Nephron progenitor cell (in vitro differentiated cells): ENCODE results near the gene ALDH1B1.
"Not testable (repeated sequence)": the region's sequence is repeated elsewhere in the genome, so short reads cannot be mapped to it uniquely, and the experiment has no call there.

Experiments
- DNase-seq: peaks from one replicate; pipeline ENCODE4 v3.0.0; 2021
- H3K27ac Mint-ChIP-seq: 2 replicates; pipeline ENCODE4 v1.8.0; 2021; ENCODE audit warnings: mild to moderate bottlenecking, moderate library complexity, mixed read lengths
- H3K27me3 Mint-ChIP-seq: 2 replicates; pipeline ENCODE4 v1.8.0; 2021; ENCODE audit warnings: mild to moderate bottlenecking, low read depth, mixed read lengths; ENCODE audit not compliant: poor library complexity
- H3K36me3 Mint-ChIP-seq: 2 replicates; pipeline ENCODE4 v1.8.0; 2021; ENCODE audit warnings: low read depth, mixed read lengths
- H3K4me1 Mint-ChIP-seq: 2 replicates; pipeline ENCODE4 v1.8.0; 2021; ENCODE audit warnings: mixed read lengths
- H3K4me3 Mint-ChIP-seq: 2 replicates; pipeline ENCODE4 v1.8.0; 2021; ENCODE audit warnings: mild to moderate bottlenecking, moderate library complexity, mixed read lengths
- H3K9me3 Mint-ChIP-seq: 2 replicates; pipeline ENCODE4 v1.8.0; 2021; ENCODE audit warnings: mild to moderate bottlenecking, moderate library complexity, mixed read lengths
- CTCF ChIP-seq: fragments of 200-600 bp; sonication (generic); IDR thresholded peaks from 2 replicates; pipeline ENCODE4 v1.5.0; 2021; ENCODE audit warnings: antibody characterized with exemption

ALDH1B1 gene

GRCh38 chr9:38374847-38375571 is 17.5 kb upstream of the ALDH1B1 start:
- no peak for TF ChIP-seq CTCF
- peaks cover 58% of the 10 kb centered on the region for H3K27me3 Mint-ChIP-seq
- H3K9me3 Mint-ChIP-seq = no peaks in the 10 kb centered on the region
- peaks cover 43% of the 10 kb centered on the region for H3K4me1 Mint-ChIP-seq
- H3K27ac Mint-ChIP-seq = no peak overlapping the region
- peak overlapping the region; percentile 21 for H3K4me3 Mint-ChIP-seq
- H3K36me3 Mint-ChIP-seq = no peaks in the 10 kb centered on the region
- no peak for DNase-seq

DNA sequence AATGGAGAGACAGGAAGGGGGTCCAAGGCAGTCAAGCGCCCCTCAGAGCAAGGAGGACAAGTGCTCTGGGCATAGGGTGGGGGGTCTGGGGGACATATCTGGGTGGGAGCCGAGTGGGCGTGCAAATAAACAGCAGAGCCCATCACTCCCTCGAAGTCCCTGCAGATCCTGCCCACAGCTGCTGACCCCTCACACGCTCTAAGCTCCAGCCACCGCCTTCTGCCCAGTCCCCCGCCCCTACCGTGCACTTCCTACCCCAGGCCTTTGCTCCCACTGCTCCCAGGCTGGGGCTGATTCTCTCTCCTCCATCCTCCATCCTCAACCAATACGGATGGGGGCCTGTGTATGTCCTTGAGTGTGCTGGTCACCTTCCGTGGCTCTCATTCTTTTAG is 16.9 kb upstream of the ALDH1B1 start:
- peaks cover 49% of the 10 kb centered on the region for H3K4me1 Mint-ChIP-seq
- no peaks in the 10 kb centered on the region for H3K36me3 Mint-ChIP-seq
- H3K27me3 Mint-ChIP-seq = peaks cover 52% of the 10 kb centered on the region
- H3K4me3 Mint-ChIP-seq = peak overlapping the region; percentile 21
- no peak for DNase-seq
- no peaks in the 10 kb centered on the region for H3K9me3 Mint-ChIP-seq
- TF ChIP-seq CTCF = no peak
- H3K27ac Mint-ChIP-seq = no peak overlapping the region

DNA sequence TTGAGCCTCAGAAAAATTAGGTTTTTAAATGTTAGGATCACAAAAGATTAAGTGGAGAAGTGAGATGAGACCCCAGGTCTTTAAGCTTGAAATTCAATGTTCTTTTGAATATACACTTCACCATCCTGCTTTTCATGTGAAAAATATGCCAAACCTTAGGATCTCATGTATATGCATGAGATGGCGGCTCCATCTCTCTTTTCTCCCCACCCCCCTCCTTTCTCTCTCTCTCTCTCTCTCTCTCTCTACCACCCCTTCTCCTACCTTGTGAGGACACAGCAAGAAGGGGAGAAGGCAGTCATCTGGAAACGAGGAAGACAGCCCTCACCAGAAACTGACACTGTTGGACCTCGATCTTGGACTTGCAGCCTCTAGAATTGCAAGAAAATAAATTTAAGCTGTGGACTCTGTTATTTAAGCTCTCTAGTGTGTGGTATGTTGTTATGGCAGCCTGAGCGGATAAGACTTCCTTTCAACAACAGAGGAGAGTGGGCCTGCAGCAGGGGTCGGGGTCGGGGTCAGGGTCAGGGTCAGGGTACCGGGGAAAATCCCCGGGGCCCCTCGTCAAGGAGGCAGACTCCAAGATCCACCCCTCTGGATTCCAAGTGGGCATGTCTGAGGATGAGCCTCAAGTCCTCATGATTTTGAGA is 16.4 kb upstream of the ALDH1B1 start:
- H3K27ac Mint-ChIP-seq = peak overlapping the region; percentile 26

DNA sequence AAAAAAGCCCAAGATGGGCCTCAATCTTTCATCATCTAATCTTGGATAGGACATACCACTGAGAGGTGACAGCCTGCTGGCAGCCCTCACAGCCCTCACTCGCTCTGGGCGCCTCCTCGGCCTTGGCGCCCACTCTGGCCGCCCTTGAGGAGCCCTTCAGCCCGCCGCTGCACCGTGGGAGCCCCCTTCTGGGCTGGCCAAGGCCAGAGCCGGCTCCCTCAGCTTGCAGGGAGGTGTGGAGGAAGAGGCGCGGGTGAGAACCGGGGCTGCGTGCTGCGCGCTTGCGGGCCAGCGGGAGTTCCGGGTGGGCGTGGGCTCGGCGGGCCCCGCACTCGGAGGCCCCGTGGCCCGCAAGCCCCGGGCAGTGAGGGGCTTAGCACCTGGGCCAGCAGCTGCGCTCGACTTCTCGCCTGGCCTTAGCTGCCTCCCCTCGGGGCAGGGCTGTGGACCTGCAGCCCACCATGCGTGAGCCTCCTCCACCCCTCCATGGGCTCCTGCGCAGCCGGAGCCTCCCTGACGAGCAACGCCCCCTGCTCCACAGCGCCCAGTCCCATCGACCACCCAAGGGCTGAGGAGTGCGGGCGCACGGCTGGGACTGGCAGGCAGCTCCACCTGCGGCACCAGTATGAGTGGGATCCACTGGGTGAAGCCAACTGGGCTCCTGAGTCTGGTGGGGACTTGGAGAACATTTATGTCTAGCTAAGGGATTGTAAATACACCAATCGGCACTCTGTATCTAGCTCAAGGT is 15.0 kb upstream of the ALDH1B1 start:
- not testable (repeated sequence) for H3K36me3 Mint-ChIP-seq, H3K27ac Mint-ChIP-seq, H3K9me3 Mint-ChIP-seq, DNase-seq, H3K4me3 Mint-ChIP-seq
- Mint-ChIP-seq H3K4me1 (peaks cover 66% of the 10 kb centered on the region), H3K27me3 (peaks cover 42% of the 10 kb centered on the region)

More for the DNA sequence above, 16.4 kb upstream of the ALDH1B1 start:
- DNase-seq = peak; percentile 55
- peaks cover 46% of the 10 kb centered on the region for H3K27me3 Mint-ChIP-seq
- no peaks in the 10 kb centered on the region for H3K9me3 Mint-ChIP-seq
- no peaks in the 10 kb centered on the region for H3K36me3 Mint-ChIP-seq
- H3K4me3 Mint-ChIP-seq = peak overlapping the region; percentile 17
- no peak for TF ChIP-seq CTCF
- peaks cover 55% of the 10 kb centered on the region for H3K4me1 Mint-ChIP-seq

GRCh38 chr9:38380230-38380871 is 12.2 kb upstream of the ALDH1B1 start:
- peaks cover 44% of the 10 kb centered on the region for H3K27me3 Mint-ChIP-seq
- H3K4me1 Mint-ChIP-seq = peaks cover 60% of the 10 kb centered on the region
- no peak overlapping the region for H3K27ac Mint-ChIP-seq
- H3K9me3 Mint-ChIP-seq = peaks cover 15% of the 10 kb centered on the region
- no peak for DNase-seq
- H3K36me3 Mint-ChIP-seq = peaks cover 6% of the 10 kb centered on the region
- no peak for TF ChIP-seq CTCF
- H3K4me3 Mint-ChIP-seq = no peak overlapping the region
